ENCODE data around the gene WDFY2.
"Not testable (repeated sequence)": the region's sequence is repeated elsewhere in the genome, so short reads cannot be mapped to it uniquely, and the experiment has no call there.

Gene WDFY2

DNA sequence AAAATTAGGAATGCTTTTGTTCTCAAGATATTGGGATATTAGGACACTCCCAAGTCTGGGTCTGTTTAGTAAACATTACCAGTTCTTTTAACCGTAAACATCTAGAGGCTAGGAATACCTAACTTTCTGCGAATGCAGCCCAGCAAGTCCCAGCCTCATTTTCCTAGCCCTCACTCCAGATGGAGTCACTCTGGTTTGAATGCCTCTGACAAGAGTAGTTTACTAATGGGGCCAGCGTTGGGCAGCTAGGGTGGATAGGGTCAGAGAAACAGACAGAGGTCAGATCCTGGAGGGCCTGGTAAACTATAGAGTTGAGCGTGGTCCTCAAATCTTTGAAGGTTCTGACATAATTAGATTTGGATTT, 53.6 kb downstream of the WDFY2 start:
- Histone ChIP-seq H3K9me3 (ENCODE audit: insufficient read depth, low read length) (no peaks in the 10 kb centered on the region), H3K4me3 (ENCODE audit: insufficient read depth, low read length, poor library complexity, severe bottlenecking) (no peak overlapping the region), H3K4me2 (ENCODE audit: low read depth, low read length, poor library complexity, severe bottlenecking) (no peak overlapping the region), H3K36me3 (ENCODE audit: low read length) (no peaks in the 10 kb centered on the region), H3K9ac (ENCODE audit: low read length) (no peak overlapping the region), H3F3A (ENCODE audit: insufficient read depth) (no peaks in the 10 kb centered on the region), H3K27me3 (ENCODE audit: low read length) (no peaks in the 10 kb centered on the region), H2AFZ (ENCODE audit: low read depth, low read length, severe bottlenecking) (no peak overlapping the region), H3K9me2 (replicated peaks; ENCODE audit: insufficient read depth, low read length) (no peaks in the 10 kb centered on the region), H3K79me2 (ENCODE audit: insufficient read depth, low read length) (no peaks in the 10 kb centered on the region), H4K20me1 (ENCODE audit: low read depth, low read length) (peaks cover 6% of the 10 kb centered on the region; the same call in 1 of the 2 replicates), H3K27ac (ENCODE audit: low read depth, low read length) (no peak overlapping the region)
- TF ChIP-seq EZH2phosphoT487 (conservative IDR thresholded peaks at IDR 0.05; ENCODE audit: low read length): no peak
- TF ChIP-seq CTCF (IDR thresholded peaks at IDR 0.05; ENCODE audit: insufficient read depth, low read length, poor library complexity, severe bottlenecking): no peak

DNA sequence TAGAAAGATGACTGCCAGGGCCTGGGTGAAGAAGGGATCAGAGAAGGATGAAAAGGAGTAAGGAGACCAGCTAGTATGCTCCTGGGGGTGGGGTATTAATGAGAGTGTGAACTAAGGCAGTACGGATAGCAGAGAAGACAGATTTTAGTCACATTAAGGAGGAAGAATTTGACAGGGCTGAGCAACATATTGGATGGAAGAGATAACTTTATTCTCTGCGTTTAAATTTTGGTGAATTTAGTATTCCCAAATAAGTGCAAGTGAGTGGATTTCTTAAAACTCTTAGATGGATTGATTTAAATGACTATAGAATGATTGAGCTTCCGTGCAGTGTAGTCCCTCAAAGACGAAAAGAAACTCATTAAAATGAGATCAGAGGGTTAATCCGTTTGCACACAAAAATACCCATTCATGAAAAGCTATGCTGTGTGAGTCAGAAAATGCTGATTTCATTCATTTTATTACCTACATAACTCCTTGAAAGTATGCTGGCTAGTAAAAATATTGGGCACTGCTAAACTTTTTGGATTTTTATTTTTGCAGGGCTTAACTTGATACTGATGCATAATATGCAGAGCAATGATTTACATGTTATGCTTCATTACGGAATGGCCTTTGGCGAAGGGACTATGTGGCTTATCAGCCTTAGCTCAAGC, 54.1 kb downstream of the WDFY2 start:
- H3F3A ChIP-seq (ENCODE audit: insufficient read depth): no peaks in the 10 kb centered on the region
- H3K9me2 ChIP-seq (replicated peaks; ENCODE audit: insufficient read depth, low read length): no peaks in the 10 kb centered on the region
- no peaks in the 10 kb centered on the region for H3K9me3 ChIP-seq (ENCODE audit: insufficient read depth, low read length)
- no peaks in the 10 kb centered on the region for H3K36me3 ChIP-seq (ENCODE audit: low read length)
- H3K27me3 ChIP-seq (ENCODE audit: low read length): no peaks in the 10 kb centered on the region
- H3K27ac ChIP-seq (ENCODE audit: low read depth, low read length): no peak overlapping the region
- H3K4me3 ChIP-seq (ENCODE audit: insufficient read depth, low read length, poor library complexity, severe bottlenecking): no peak overlapping the region
- H4K20me1 ChIP-seq (ENCODE audit: low read depth, low read length): peaks cover 6% of the 10 kb centered on the region; the same call in 1 of the 2 replicates
- H2AFZ ChIP-seq (ENCODE audit: low read depth, low read length, severe bottlenecking): no peak overlapping the region
- H3K4me2 ChIP-seq (ENCODE audit: low read depth, low read length, poor library complexity, severe bottlenecking): no peak overlapping the region
- no peak for TF ChIP-seq CTCF (IDR thresholded peaks at IDR 0.05; ENCODE audit: insufficient read depth, low read length, poor library complexity, severe bottlenecking)
- TF ChIP-seq EZH2phosphoT487 (conservative IDR thresholded peaks at IDR 0.05; ENCODE audit: low read length): no peak
- no peak overlapping the region for H3K9ac ChIP-seq (ENCODE audit: low read length)
- no peaks in the 10 kb centered on the region for H3K79me2 ChIP-seq (ENCODE audit: insufficient read depth, low read length)

- Histone ChIP-seq H3K4me2 (ENCODE audit: low read depth, low read length, poor library complexity, severe bottlenecking) (no peak overlapping the region), H3K9me3 (ENCODE audit: insufficient read depth, low read length) (no peaks in the 10 kb centered on the region), H3K27ac (ENCODE audit: low read depth, low read length) (no peak overlapping the region)
Observed at GRCh38 chr13:51639171-51639570, 54.9 kb downstream of the WDFY2 start.

GRCh38 chr13:51640696-51641095, 56.4 kb downstream of the WDFY2 start:
- not testable (repeated sequence) for H3K36me3 ChIP-seq (ENCODE audit: low read length); H3K79me2 ChIP-seq (ENCODE audit: insufficient read depth, low read length); H3K27me3 ChIP-seq (ENCODE audit: low read length); H3K9me2 ChIP-seq (replicated peaks; ENCODE audit: insufficient read depth, low read length); H3K9ac ChIP-seq (ENCODE audit: low read length); H2AFZ ChIP-seq (ENCODE audit: low read depth, low read length, severe bottlenecking); H3K4me3 ChIP-seq (ENCODE audit: insufficient read depth, low read length, poor library complexity, severe bottlenecking); H4K20me1 ChIP-seq (ENCODE audit: low read depth, low read length); H3K4me2 ChIP-seq (ENCODE audit: low read depth, low read length, poor library complexity, severe bottlenecking); H3K27ac ChIP-seq (ENCODE audit: low read depth, low read length); H3F3A ChIP-seq (ENCODE audit: insufficient read depth); H3K9me3 ChIP-seq (ENCODE audit: insufficient read depth, low read length)

More at GRCh38 chr13:51639171-51639570, 54.9 kb downstream of the WDFY2 start:
- Histone ChIP-seq H3K4me3 (ENCODE audit: insufficient read depth, low read length, poor library complexity, severe bottlenecking) (no peak overlapping the region), H3F3A (ENCODE audit: insufficient read depth) (no peaks in the 10 kb centered on the region), H4K20me1 (ENCODE audit: low read depth, low read length) (peaks cover 6% of the 10 kb centered on the region; the same call in 1 of the 2 replicates), H2AFZ (ENCODE audit: low read depth, low read length, severe bottlenecking) (no peak overlapping the region), H3K79me2 (ENCODE audit: insufficient read depth, low read length) (no peaks in the 10 kb centered on the region), H3K27me3 (ENCODE audit: low read length) (no peaks in the 10 kb centered on the region), H3K9me2 (replicated peaks; ENCODE audit: insufficient read depth, low read length) (no peaks in the 10 kb centered on the region), H3K36me3 (ENCODE audit: low read length) (no peaks in the 10 kb centered on the region), H3K9ac (ENCODE audit: low read length) (no peak overlapping the region)
- no peak for TF ChIP-seq EZH2phosphoT487 (conservative IDR thresholded peaks at IDR 0.05; ENCODE audit: low read length)
- TF ChIP-seq CTCF (IDR thresholded peaks at IDR 0.05; ENCODE audit: insufficient read depth, low read length, poor library complexity, severe bottlenecking): no peak
